Endothelial cell of umbilical vein (primary cell): ENCODE measurements around the gene ARHGAP42. TPM values are rescaled to one million over a fixed set of nuclear protein-coding genes. Genes with fewer than 3 reads are reported as not detected.

Experiments
- BruUV-seq: library from RNA; stranded (reverse); fragments of 400-500 nt; replicated peaks from 2 replicates; lab custom pipeline; 2021; lab: Mats Ljungman, UMichigan
- CTCF ChIA-PET: fragments of 300-600, 350-600 bp; sonication (Branson Sonifier 250); formaldehyde crosslinking; loops from one replicate; lab custom pipeline; 2021; ENCODE audit warnings: antibody characterized with exemption, inconsistent platforms; lab: Charles Lee
- POLR2A ChIA-PET: fragments of 300-600, 350-600 bp; sonication (Branson Sonifier 250); formaldehyde crosslinking; loops from one replicate; lab custom pipeline; 2021; ENCODE audit warnings: antibody characterized with exemption, inconsistent platforms; lab: Charles Lee
- DNase-seq: peaks from one replicate; pipeline ENCODE4 v3.0.0-alpha.2; 2011; ENCODE audit warnings: low read depth, low spot score
- FAIRE-seq: peaks from 2 replicates; lab custom pipeline; 2011; peaks lifted over from hg19 to GRCh38; lab: Jason Lieb, UNC
- H2AFZ ChIP-seq: 2 replicates; pipeline ENCODE4 v1.6.0; 2012; ENCODE audit warnings: low read depth, low read length, control low read depth, inconsistent platforms
- H3K27ac ChIP-seq: 2 replicates; pipeline ENCODE4 v1.5.1; 2011; ENCODE audit warnings: low read depth, mild to moderate bottlenecking, control low read depth, low read length, moderate library complexity; ENCODE audit not compliant: insufficient read depth
- H3K27me3 ChIP-seq, 2 experiments: 2 replicates each; pipeline versions ENCODE4 v1.6.0 to v1.6.1; 2011; ENCODE audit warnings: low read length in 2 of 2, mixed read lengths in 1 of 2; ENCODE audit not compliant: control insufficient read depth in 2 of 2, insufficient read depth in 2 of 2
- H3K36me3 ChIP-seq, 2 experiments: 2 replicates in 1 of 2; 3 replicates in 1 of 2; pipeline ENCODE4 v1.5.1; 2011; ENCODE audit warnings: low read length in 2 of 2, mild to moderate bottlenecking in 1 of 2, moderate library complexity in 1 of 2; ENCODE audit not compliant: control insufficient read depth in 2 of 2, insufficient read depth in 2 of 2; ENCODE audit errors: extremely low read depth in 1 of 2
- H3K4me1 ChIP-seq: 3 replicates; pipeline ENCODE4 v1.5.1; 2011; ENCODE audit warnings: mild to moderate bottlenecking, low read length; ENCODE audit not compliant: control insufficient read depth, insufficient read depth; ENCODE audit errors: extremely low read depth
- H3K4me2 ChIP-seq: 2 replicates; pipeline ENCODE4 v1.6.1; 2011; ENCODE audit warnings: low read length, control low read depth, mixed read lengths; ENCODE audit not compliant: insufficient read depth
- H3K4me3 ChIP-seq, 3 experiments: fragments of 200-600 bp in 1 of 3; sonication (generic), shearing (Covaris generic) in 1 of 3; replicated peaks in 1 of 3; 2 replicates each; pipeline ENCODE4 v1.5.1; 2011 to 2016; ENCODE audit warnings: control low read depth in 3 of 3, low read length in 3 of 3, mild to moderate bottlenecking in 2 of 3, inconsistent platforms in 1 of 3, low read depth in 1 of 3, moderate library complexity in 1 of 3; ENCODE audit not compliant: insufficient read depth in 1 of 3
- H3K79me2 ChIP-seq: 2 replicates; pipeline ENCODE4 v1.6.0; 2012; ENCODE audit warnings: low read length, inconsistent platforms; ENCODE audit not compliant: control insufficient read depth, insufficient read depth
- H3K9ac ChIP-seq: replicated peaks from 2 replicates; pipeline ENCODE3; 2011; ENCODE audit warnings: low read length, control low read depth; ENCODE audit not compliant: insufficient read depth; ENCODE audit errors: extremely low read depth
- H3K9me1 ChIP-seq: replicated peaks from 3 replicates; pipeline ENCODE4 v1.6.0; 2011; ENCODE audit warnings: mild to moderate bottlenecking, low read length; ENCODE audit not compliant: control insufficient read depth, insufficient read depth; ENCODE audit errors: extremely low read depth
- H3K9me3 ChIP-seq: replicated peaks from 2 replicates; pipeline ENCODE4 v1.5.1; 2012; ENCODE audit warnings: low read length, inconsistent platforms; ENCODE audit not compliant: control insufficient read depth, insufficient read depth
- H4K20me1 ChIP-seq: replicated peaks from 2 replicates; pipeline ENCODE3; 2011; ENCODE audit warnings: mild to moderate bottlenecking, low read length; ENCODE audit not compliant: control insufficient read depth, insufficient read depth; ENCODE audit errors: extremely low read depth
- CTCF ChIP-seq, 2 donors: IDR thresholded peaks; 1 replicate in 1 of 2; 2 replicates in 1 of 2; pipeline ENCODE4 v1.5.1; 2011; ENCODE audit warnings: low read length in 2 of 2, mild to moderate bottlenecking in 2 of 2, moderate library complexity in 2 of 2, control low read depth in 1 of 2, inconsistent platforms in 1 of 2, low read depth in 1 of 2; ENCODE audit not compliant: insufficient read depth in 1 of 2; ENCODE audit errors: extremely low read depth in 1 of 2
- EZH2 ChIP-seq: IDR thresholded peaks from 2 replicates; pipeline ENCODE4 v1.6.1; 2012; ENCODE audit warnings: borderline replicate concordance, low read depth, mild to moderate bottlenecking, moderate library complexity, low read length, inconsistent platforms; ENCODE audit not compliant: severe bottlenecking
- FOS ChIP-seq: IDR thresholded peaks from 2 replicates; pipeline ENCODE4 v1.6.1; 2011; ENCODE audit warnings: mild to moderate bottlenecking, low read length, moderate library complexity, borderline replicate concordance; ENCODE audit not compliant: insufficient read depth
- GATA2 ChIP-seq: IDR thresholded peaks from 2 replicates; pipeline ENCODE4 v1.7.0; 2011; ENCODE audit warnings: low read depth, mild to moderate bottlenecking, moderate library complexity, mixed read lengths, low read length; ENCODE audit not compliant: insufficient read length, insufficient read depth
- JUN ChIP-seq: IDR thresholded peaks from 2 replicates; pipeline ENCODE4 v1.6.1; 2011; ENCODE audit warnings: borderline replicate concordance, low read depth; ENCODE audit not compliant: insufficient read length, insufficient read depth
- MAX ChIP-seq: IDR thresholded peaks from 2 replicates; pipeline ENCODE4 v1.6.1; 2011; ENCODE audit not compliant: insufficient read depth, insufficient read length
- MYC ChIP-seq: IDR thresholded peaks from one replicate; pipeline ENCODE4 v1.6.1; 2011; ENCODE audit warnings: mild to moderate bottlenecking, low read depth, low read length
- POLR2A ChIP-seq: IDR thresholded peaks from 2 replicates; pipeline ENCODE4 v1.6.1; 2012; ENCODE audit warnings: low read depth, mild to moderate bottlenecking, control low read depth, low read length
- POLR2AphosphoS5 ChIP-seq: IDR thresholded peaks from 2 replicates; pipeline ENCODE4 v1.6.1; 2012; ENCODE audit warnings: low read depth, mild to moderate bottlenecking, control low read depth, low read length, moderate library complexity; ENCODE audit not compliant: insufficient read depth
- dilution Hi-C: fragments of 300-500 bp; cut with MboI; formaldehyde crosslinking; loops from one replicate; pipeline ENCODE4 v1.15.0; 2019; ENCODE audit warnings: low sequenced_read_pairs; ENCODE audit not compliant: extremely low pct_ligation_motif_present
- intact Hi-C: fragments of 100-400 bp; cut with micrococcal nuclease; formaldehyde crosslinking; loops from one replicate; pipeline ENCODE4 v1.10.0; 2022
- polyA plus RNA-seq, 4 experiments: library from polyadenylated mRNA; depleted of rRNA in 3 of 4; stranded (reverse) in 3 of 4; unstranded in 1 of 4; fragments of >200 nt; gene quantifications; 2 replicates each; pipeline versions ENCODE4 v1.2.1 to v1.2.3, GENCODE V29; 2011 to 2012; ENCODE audit warnings: missing spikeins in 1 of 4
- total RNA-seq: library from RNA; stranded (reverse); gene quantifications from 2 replicates; pipeline ENCODE4 v1.2.3, GENCODE V29; 2021

Gene ARHGAP42
- total and polyA plus RNA-seq, 2 donors (not counting 3 experiments of a cell fraction or from before 2014, with no cell fraction given): 1.8 to 2.4 TPM

- H3K27ac ChIP-seq: no peak overlapping the region
- H3K9me1 ChIP-seq: no peaks in the 10 kb centered on the region
- TF ChIP-seq CTCF (IDR thresholded peaks at IDR 0.05; ENCODE audit: extremely low read depth in 1 of 2, insufficient read depth in 1 of 2, low read depth in 1 of 2, low read length in 2 of 2) (no peak), FOS (no peak), POLR2AphosphoS5 (no peak), JUN (no peak), MAX (no peak), MYC (no peak), POLR2A (no peak), EZH2 (no peak), GATA2 (no peak)
- BruUV-seq: no TSS peak
- no peak overlapping the region for H3K4me2 ChIP-seq
- ChIA-PET CTCF (interaction anchor here (1.1 kb wide), 1 partner anchor 179 kb away, joined by 3 read pairs; no protein-coding TSS in a partner anchor), POLR2A (no interaction called here)
- H2AFZ ChIP-seq: no peak overlapping the region
- H3K9me3 ChIP-seq: no peaks in the 10 kb centered on the region
- no peaks in the 10 kb centered on the region for H3K4me1 ChIP-seq
- H4K20me1 ChIP-seq: no peaks in the 10 kb centered on the region
- intact Hi-C loops (no loop called here), dilution Hi-C loops (no loop called here)
- H3K4me3 ChIP-seq: no peak overlapping the region
- FAIRE-seq (no peak), DNase-seq (no peak)
- no peak overlapping the region for H3K9ac ChIP-seq
- H3K79me2 ChIP-seq: no peaks in the 10 kb centered on the region
- H3K36me3 ChIP-seq: no peaks in the 10 kb centered on the region
- no peaks in the 10 kb centered on the region for H3K27me3 ChIP-seq
Observed at GRCh38 chr11:100866453-100866852, 179.4 kb downstream of the ARHGAP42 start.
